ENCODE data around the gene MSI2.

MSI2 gene

DNA sequence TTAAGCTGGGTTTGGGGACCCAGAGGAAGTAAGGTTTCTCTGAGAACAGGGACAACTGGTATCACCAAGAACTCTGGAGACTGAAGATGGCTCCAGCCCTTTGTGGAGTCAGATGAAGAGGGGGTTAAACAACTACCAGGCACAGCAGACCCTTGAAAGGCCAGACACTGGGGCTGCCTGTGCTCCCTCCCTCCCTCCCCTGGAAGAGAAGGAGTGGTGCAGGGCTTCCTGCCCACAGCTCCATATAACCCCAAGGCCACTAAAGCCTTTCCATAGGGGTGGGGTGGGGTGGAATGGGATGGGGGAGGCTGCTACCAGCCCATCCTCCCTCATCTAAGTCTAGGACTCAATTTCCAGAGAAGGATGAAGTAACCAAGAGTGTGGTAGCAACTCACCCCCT lies 422.1 kb downstream of the MSI2 start:
- no peak for DNase-seq

DNA sequence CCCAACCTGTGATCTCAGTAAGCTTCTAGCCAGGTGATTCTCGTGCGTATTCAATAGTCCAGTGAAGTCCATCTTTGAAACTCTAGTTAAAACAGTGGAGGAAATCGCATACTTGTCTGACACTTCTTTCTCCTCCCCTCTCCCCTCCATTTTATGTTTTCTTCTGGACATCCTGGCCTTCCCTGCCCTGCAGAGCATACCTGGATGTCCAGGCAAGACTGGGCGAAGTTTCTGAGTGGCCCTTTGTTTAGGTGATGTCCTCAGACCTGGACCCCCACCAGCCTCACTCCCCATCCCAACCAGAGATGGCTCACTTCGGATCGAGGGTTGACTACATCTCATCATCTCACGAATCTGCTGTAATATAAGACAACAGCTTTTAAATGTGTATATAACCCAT lies 423.0 kb downstream of the MSI2 start:
- no peak for DNase-seq

DNA sequence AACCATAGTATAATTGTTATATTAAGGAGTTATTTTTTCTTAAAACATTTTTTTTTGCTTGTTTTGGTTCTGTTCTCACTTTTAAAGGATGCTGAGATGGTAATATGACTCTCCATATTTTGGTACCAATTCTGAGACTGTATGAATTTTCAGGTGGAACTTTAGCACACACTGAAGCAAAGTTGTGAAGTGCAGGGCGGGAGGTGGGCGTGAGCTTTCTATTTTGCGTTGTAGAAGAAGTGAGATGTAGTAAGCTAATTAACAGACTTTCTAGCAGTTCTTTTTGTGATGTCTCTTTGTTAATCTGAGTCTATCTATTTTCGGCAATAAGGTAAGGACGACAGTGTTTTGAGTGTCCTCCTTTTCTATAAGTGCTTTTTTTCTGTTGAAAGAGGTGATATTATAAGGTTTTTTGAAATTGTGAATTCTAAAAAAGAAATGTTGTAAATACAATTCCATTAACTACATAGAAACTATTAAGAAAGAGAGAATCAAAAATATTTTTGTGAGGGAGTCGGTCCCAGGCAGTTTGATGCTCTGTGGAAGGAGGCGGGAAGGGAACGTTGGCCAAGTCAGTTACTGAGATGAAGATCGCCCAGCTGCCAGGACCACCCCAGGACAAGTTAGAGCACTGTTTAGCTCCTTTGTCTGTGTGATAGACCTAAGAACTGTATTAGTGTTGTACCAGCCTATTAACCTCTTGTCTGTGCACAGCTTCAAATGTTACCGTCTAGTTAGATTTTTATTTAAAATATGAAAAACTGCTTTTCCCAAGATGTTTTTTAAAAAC lies 423.8 kb downstream of the MSI2 start:
- DNase-seq = no peak

DNA sequence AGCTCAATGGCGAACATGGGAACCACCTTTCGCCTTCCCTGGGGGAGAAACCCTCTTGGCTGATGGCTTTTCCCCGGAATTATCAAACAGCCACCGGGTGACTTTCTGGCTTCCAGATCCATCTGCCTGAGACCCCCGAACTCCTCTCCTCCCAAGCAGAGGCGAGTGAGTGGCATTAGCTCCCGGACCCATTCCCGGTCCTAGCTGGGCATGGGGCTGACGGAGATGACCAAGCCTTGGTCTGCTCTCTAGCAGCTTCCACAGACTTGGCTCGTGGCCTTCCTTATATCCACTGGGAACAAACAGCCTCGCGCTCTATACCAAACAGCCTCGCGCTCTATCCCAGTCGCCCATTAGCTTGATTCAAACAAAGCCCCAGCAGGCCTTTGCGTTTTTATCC lies 426.4 kb downstream of the MSI2 start:
- DNase-seq = no peak

DNA sequence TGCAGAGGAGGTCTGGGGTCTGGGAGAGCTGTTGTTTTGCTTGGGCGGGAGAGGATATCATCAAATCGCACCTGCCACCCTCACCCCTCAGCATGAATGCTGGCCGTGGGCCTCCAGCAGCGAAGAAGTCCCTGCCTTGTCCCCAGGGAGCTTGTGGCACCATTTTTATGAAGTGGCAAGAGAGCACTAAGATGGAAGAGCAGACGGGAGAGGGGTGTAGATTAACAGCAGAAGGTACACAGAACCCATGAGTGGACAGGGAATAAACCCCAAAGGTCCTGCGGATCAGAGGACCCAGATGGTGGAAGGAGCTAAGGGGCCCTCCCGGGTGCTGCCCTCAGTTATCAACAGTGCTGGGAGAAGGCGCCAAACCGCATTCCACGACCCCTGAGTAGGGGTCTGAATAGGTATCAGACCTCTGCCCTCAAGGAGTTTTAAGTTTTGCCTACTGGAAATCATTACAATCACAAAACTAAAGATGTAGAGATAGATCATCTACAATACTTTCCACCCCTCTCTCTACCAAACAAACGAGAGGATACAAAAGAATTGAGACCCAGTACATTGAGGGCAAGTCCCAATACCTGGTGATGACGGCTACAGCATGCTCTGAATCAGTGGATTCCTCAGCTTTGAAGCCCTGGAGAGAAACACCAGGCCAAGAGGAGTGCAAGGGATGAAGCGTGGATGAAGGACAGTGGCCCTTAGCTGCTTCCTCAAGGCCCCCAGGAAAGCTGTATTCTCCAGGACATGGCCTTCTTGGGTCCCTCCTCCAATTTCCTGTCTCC lies 428.6 kb downstream of the MSI2 start:
- DNase-seq = no peak

DNA sequence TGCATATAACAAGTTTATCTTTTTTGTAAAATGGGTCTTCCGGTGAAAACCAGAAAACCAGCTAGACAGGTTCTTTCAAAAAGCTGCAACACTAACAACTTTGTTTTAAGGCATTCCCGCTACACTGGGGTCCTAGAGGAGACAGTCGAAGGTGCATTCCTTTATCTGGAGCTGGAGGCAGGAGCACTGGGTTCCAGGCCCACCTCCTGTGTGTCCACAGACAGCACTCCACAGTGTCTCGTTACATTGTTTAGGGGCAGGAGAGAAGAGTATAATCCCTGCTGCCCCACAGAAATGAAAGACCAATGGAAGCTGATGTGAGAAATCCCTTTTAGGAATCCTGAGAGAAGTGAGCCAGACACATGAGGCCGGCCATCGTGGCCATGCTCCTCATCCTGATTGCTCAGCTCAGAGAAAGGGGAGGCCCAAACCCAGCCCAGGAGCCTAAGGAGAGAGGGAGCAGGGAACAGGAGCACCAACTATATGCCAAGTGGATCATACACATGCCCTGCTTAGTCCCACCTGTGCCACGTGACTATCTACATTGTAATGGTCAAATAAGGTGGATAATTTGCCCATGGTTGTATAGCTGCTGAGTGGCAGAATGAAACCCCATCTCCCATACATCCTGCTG lies 429.3 kb downstream of the MSI2 start:
- no peak for DNase-seq

DNA sequence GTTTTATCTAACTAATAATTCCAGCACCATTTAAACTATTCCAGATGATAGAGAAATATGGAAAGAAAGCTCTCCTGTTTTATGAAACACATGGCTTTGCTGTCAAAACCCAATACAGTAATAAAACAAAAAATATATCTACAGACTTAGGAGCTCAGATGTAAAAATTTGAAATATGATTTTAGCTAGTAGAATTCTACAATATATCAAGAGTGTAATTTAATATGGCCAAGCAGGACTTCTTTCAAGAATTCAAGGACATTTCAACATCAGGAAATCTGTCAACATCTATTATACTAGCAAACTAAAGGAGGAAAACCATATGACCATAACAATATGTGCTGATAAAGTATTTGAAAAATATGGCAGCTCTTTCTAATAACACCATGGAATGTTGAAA lies 431.3 kb downstream of the MSI2 start:
- DNase-seq = no peak

DNA sequence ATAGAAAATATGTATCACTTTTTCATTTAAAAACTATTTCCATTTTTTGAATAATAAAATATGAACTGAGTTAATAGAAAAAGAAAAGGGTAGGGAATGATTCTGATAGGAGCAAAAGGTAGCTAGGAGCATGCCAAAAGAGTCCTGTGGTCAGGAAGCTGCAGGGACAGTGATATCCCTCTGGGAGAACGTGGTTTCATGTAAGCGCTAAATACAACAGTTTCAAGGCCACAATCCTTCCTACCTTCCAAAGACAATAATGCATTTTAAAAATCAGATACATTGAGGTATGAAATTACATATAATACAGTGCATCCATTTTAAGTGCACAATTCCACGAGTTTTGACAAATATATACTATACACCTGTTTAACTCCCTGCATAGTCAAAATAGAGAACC lies 432.9 kb downstream of the MSI2 start:
- DNase-seq = no peak

DNA sequence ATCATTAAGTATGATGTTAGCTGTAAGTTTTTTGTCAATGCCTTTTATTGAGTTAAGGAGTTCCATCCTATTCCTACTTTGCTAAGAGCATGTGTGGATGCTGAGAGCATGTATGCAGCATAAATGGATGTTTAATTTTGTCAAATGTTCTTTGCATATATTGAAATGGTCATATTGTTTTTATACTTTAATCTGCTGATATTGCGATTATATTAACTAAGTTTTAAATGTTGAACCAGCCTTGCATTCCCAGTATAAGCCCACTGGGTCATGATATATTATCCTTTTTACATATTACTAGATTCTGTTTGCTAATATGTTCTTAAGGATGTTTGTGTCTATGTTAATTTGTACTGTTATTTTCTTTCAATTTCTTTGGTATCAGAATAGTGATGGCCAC lies 435.6 kb downstream of the MSI2 start:
- no peak for DNase-seq

DNA sequence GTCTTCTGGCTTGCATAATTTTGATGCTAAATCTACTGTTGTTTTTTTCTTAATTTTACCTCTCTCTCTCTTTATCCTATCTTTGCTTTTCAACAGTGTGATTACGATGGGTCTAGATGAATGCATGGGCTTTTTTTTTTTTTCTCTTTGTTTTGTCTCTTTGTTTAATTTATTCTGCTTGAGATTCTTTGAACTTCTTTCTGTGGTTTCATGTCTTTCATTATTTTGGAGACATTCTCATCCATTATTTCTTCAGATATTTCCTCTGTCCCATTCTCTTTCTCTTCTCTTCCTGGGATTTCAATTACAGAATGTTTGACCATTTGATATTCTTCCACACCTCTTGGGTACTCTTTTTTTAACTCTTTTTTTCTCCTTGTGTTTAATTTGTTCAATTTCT lies 436.4 kb downstream of the MSI2 start:
- DNase-seq = no peak

DNA sequence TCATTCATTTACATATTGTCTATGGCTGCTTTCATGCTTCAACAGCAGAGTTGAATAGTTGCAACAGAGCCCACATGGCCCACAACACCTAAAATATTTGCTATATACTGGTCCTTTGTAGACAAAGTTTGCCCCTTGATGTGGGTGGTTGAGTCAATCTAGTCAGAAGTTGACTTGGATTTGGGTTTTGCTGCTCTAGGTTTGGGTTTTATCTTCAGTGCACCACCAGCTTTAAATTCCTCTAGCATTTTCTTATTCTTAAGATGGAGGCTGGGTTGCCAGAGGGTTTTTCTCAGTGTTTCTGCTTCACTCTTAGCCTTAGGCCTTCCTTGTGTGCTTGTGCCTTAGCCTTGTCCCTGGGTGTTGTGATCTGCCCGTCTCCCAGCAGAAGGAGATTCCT lies 437.7 kb downstream of the MSI2 start:
- no peak for DNase-seq

DNA sequence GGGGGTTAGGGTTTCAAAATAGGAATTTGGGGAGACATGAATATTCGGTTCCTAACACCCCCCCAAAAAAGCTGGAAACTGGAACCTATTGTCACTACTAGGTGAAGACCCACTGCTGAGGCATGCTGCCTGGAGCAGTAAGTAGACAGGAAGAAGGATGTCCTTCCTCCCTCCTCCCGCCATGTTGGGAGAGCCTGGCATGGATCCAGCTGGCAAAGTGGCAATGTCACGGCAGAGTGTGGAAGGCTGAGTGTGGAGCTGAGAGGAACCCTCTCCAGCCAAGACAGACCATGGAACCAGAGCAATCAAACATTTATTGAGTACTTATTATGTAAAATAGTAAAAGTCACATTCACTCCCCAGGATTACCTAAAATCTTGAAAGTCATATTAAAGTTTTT lies 439.7 kb downstream of the MSI2 start:
- no peak for DNase-seq

DNA sequence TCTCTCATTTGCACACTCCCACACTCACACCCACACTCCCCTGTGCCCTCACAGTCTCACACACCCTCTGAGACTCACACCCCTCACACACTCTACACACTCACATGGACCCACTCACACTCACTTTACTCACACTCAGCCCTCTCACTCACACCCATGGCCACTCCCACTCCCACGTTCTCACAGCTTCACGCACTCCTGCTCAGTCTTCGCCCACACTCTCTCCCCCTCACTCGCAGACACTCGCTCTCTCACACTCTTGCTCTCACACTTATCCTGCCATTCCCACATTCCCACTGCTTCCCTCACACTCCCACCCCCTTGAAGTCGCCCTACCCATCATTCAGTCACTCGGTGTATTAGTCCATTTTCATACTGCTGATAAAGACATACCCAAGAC lies 440.9 kb downstream of the MSI2 start:
- DNase-seq = no peak

DNA sequence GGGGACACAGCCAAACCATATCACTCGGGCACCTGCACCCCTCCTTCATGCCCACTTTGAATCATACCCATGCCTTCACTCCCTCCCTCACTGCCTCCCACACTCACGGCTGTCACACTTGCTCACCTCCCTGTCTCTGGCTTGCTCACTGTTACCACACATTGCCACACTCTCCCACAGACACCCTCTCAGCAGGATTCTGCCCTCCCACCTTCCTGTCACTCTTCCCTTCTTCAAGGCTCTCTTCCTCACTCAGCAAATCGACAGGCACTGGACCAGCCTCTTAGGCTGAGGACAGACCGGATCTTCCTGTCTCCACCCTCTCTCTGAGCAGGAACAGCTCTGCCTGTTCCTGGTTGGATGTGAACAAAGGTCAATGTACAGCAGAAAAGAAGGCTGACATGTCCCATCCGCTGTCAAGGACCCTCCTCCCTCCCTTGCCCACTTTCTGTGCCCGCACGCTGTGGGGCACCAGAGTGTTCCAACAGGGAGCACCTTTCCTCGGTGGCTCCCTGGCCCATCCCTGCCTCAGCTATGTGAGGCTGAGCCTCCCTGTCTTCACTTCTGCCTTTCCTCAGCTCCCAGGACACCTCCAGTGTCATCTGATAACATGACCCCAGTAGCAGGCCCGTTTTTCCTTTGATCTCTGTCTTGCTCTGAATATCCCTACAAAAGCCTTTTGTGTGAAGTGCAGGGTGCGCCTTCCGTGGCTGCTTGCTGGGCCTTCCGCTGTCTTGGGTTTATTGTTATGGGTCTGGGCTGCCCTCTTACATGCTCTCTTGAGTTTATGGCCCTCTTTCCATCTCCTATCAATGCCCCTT lies 441.8 kb downstream of the MSI2 start:
- DNase-seq = no peak

DNA sequence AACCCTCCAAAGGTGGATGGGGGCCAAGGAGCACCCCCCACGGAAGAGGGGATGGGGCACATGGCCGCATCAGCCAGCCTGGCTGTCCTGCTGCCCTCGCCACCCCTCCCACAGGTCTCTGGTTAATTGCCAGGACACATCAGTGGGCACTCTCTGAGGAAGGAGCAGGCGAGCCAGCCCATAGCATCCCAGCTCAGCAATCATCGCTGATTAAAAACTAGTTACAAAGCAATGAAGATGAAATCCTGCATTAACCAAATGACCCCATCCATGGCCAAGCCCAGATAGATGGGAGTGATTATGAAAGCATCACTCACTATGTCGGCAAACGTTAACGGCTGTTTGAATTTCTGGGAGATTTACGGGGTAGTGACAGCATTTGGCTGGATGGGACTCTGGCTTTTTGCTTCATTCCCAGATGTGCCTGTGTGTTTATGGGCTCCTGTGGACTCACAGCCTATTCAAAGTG lies 443.5 kb downstream of the MSI2 start:
- DNase-seq = no peak

DNA sequence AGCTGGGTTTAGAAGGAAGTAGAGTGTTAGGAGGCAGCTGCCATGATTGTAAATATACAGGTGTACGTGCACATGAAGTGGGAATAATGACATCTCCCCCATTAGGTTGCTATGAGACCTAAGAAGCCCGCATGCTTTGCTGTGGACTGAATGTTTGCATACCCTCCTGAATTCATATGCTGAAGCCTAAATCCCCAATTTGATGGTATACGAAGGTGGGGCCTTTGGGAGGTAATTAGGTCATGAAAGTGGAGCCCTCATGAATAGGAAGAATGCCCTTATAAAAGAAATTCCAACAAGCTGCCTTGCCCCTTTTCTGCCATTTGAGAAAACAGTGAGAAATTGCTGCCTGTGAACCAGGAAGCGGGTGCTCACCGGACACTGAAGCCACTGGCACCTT lies 444.8 kb downstream of the MSI2 start:
- no peak for DNase-seq

DNA sequence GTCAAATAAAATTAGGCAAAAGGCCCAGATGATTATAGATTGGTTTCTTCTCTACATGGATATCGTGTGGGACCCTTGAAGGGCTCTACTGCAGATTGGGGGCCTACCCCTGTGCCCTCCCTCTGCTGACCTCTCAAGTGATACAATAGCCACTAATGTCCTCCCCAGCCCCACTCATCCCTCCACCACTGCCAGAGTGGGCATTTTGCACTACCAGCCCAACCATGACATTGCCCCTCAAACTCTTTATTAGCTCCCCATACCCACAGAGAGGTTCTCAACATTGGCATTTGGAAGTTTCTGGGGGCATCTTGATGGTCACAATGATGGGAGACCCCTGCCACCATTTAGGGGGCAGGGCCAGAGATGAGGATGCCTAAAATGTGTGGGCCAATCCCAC lies 446.9 kb downstream of the MSI2 start:
- no peak for DNase-seq

DNA sequence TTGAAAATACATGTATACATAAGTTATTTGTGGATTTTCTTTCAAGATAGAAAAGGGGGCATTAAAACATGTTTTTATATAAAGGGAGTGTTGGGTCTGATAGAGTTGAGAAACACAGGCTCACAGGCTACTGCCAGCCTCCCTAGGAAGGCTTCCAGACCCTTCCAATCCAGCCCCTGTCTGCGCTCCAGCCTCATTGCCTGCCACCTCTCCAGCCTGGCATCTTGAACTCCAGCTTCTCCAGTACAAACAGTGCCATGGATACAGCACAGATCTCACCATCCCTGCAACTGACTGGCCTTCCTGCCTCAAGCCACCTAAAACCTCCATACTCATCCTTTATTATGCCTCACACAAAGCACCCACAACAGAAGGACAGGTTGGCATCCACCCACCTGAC lies 448.1 kb downstream of the MSI2 start:
- DNase-seq = no peak

DNA sequence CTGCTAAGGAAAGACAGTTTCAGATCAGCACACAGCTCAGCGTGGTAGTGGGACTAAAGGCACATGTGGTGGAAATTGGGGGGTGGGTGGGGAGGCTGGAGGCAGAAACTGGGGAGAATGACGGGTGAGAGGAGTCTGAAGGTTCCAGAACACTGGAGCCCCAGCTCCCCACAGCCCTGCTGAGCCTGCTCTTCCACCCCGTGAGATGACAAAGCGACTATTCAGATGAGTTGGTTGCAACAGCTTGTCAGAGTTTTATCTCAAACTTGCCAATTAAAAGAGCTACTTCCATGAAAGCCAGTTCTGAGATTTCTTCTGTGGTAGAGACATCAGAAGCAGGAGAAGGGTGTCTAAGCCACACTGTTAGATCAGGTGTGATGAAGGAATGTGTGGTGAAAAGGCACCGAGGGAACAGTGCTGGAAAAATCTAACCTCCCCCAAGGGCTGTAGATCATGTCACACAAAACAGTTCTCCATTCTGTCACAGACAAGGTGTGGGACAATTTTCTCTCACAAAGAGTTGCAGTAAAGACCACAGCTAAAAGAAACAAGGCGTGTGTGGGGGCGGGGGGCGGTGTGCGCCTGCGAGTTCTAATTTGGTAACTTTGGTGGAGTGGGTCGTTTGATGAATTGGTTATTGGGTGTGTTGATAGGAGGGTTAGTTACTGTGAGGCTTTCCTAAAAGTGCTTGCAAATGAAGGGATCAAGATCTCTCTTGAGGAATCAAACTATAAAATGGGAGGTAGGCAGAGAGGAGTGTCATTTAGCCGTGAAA lies 449.8 kb downstream of the MSI2 start:
- DNase-seq = no peak

DNA sequence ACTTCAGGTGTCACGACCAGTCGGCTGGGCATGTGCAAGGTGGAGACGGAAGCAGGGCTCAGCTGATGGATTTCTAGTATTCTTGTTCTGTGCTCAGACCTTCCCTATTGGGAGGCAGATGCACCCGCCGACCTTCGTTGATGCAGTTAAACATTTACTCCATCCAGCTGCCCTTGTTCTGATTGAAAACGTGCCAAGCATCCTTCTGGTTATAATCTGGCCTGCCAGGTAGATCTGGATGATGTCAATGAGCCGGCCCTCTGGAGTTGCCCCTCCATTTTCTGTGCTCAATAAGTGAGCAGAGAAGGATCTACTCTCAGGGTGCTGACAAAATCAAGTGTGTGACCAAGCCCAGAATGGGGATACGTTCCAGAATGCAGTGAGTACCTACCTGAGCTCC lies 450.4 kb downstream of the MSI2 start:
- no peak for DNase-seq

DNA sequence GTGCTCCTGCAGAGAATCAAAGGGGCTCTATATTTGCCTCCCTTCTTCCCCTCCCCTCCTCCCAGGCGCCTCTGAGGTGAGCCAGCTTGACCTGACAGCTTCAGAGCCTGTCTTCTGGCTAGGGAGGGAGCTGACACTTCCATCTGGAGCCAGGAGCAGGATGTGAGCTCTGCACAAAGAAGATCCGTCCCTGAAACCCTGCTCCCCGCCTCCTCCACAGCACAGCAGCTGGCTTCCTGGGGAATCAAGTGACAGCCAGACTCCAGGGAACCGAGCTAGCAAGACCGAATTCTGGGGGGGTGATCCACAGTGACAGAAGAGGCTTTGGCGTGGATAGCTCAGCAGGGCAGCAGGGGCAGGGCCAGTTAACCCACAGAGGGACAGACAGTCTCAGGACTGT lies 451.6 kb downstream of the MSI2 start:
- DNase-seq = peak; percentile 84

DNA sequence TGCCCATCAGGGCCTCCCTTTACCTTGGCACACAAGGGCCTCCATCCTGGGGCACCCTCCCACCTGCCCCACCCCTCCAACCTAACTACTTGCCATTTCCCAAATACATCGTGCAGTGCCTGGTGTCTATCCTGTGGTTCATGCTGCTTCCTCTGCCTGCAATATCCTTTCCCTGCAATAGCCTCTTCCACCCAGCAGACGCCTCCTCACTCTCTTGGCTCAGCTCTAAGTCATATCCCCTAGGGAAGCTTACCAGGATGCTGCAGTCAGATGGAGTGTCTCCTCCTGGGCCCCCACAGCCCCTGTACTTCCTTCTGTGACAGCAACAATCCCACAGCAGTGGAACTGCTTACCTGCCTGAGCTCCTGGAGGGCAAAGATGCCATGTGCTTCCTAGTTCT lies 452.1 kb downstream of the MSI2 start:
- DNase-seq = peak; percentile 80
